HepG2 (cell line): Measurements from ENCODE around the gene JTB. TPM values are rescaled to one million over a fixed set of nuclear protein-coding genes. Genes with fewer than 3 reads are reported as not detected.

Experiments used
- EHMT2 ChIP-seq: fragments of 200-600 bp; sonication (generic); IDR thresholded peaks from 2 replicates; pipeline ENCODE4 v1.7.0; 2017; ENCODE audit warnings: antibody characterized with exemption, low read depth, low read length, borderline replicate concordance
- HMG20B ChIP-seq: conservative IDR thresholded peaks from 2 replicates; pipeline ENCODE4 v1.6.1; 2016; ENCODE audit warnings: missing genetic modification reagents, missing compliant biosample characterization
- MED13 ChIP-seq: sonication (generic); formaldehyde crosslinking; IDR thresholded peaks from 2 replicates; pipeline ENCODE4 v1.5.0; 2020; ENCODE audit warnings: missing genetic modification reagents
- NFKBIZ ChIP-seq: IDR thresholded peaks from 2 replicates; pipeline ENCODE4 v1.6.1; 2018; ENCODE audit warnings: missing genetic modification reagents, missing compliant biosample characterization
- PAXIP1 ChIP-seq: sonication (generic); formaldehyde crosslinking; conservative IDR thresholded peaks from 2 replicates; pipeline ENCODE4 v1.4.0; 2020; ENCODE audit warnings: mild to moderate bottlenecking, missing genetic modification reagents, moderate library complexity
- PRDM4 ChIP-seq: sonication (generic); formaldehyde crosslinking; IDR thresholded peaks from 2 replicates; pipeline ENCODE4 v1.9.0; 2021; ENCODE audit warnings: missing genetic modification reagents, borderline replicate concordance
- RARG ChIP-seq: sonication (generic); formaldehyde crosslinking; IDR thresholded peaks from 2 replicates; pipeline ENCODE4 v1.4.0; 2020; ENCODE audit warnings: low read depth, mild to moderate bottlenecking, missing genetic modification reagents
- ZKSCAN5 ChIP-seq: sonication (generic); formaldehyde crosslinking; IDR thresholded peaks from 2 replicates; pipeline ENCODE4 v1.5.1; 2020; ENCODE audit warnings: mild to moderate bottlenecking, missing genetic modification reagents
- ZNF383 ChIP-seq: sonication (generic); formaldehyde crosslinking; IDR thresholded peaks from 2 replicates; pipeline ENCODE4 v1.4.0; 2020; ENCODE audit warnings: missing genetic modification reagents, mild to moderate bottlenecking, borderline replicate concordance
- ZNF839 ChIP-seq: sonication (generic); formaldehyde crosslinking; IDR thresholded peaks from 2 replicates; pipeline ENCODE4 v1.4.0; 2020; ENCODE audit warnings: missing genetic modification reagents, mild to moderate bottlenecking, borderline replicate concordance
- polyA plus RNA-seq, 8 experiments: library from polyadenylated mRNA; depleted of rRNA in 3 of 8; stranded (reverse) in 7 of 8; unstranded in 1 of 8; fragments of >200 nt; fragmentation: Illumina TruSeq in 4 of 8; extraction: Trizol in 4 of 8; gene quantifications; 2 replicates each; pipeline versions ENCODE4 v1.2.1 to v1.2.3, GENCODE V29; 2011 to 2016; ENCODE audit warnings: low read depth in 4 of 8, missing spikeins in 1 of 8, mixed read lengths in 1 of 8; ENCODE audit not compliant: insufficient read depth in 1 of 8
- total RNA-seq, 5 experiments: library from RNA; depleted of rRNA; stranded (reverse); fragments of >200 nt; fragmentation: Illumina TruSeq; extraction: Trizol; gene quantifications; 2 replicates each; pipeline ENCODE4 v1.2.3, GENCODE V29; 2016; ENCODE audit warnings: low read depth in 1 of 5
- TF ChIP-seq, protein P1 (sequence below): sonication (generic); formaldehyde crosslinking; IDR thresholded peaks from 2 replicates; pipeline ENCODE4 v1.4.0; 2020; ENCODE audit warnings: mild to moderate bottlenecking, missing genetic modification reagents
- TF ChIP-seq, protein P2 (sequence below): sonication (generic); formaldehyde crosslinking; IDR thresholded peaks from 2 replicates; pipeline ENCODE4 v1.4.0; 2020; ENCODE audit warnings: mild to moderate bottlenecking, missing genetic modification reagents
- TF ChIP-seq, protein P3 (sequence below): sonication (generic); formaldehyde crosslinking; IDR thresholded peaks from 2 replicates; pipeline ENCODE4 v1.5.0; 2020; ENCODE audit warnings: mild to moderate bottlenecking, missing genetic modification reagents, borderline replicate concordance
- TF ChIP-seq, protein P4 (sequence below): sonication (generic); formaldehyde crosslinking; IDR thresholded peaks from 2 replicates; pipeline ENCODE4 v1.8.1; 2023; ENCODE audit warnings: mild to moderate bottlenecking, missing genetic modification reagents, borderline replicate concordance

Gene JTB
- total and polyA plus RNA-seq, 2 of the 13 experiments (the other 11 are each of a cell fraction or from before 2014, with no cell fraction given), result 96.7 to 99.2 TPM

GRCh38 chr1:153990468-153991150 lies 13.1 kb upstream of the JTB start, which contains the start of gene RPS27 (continued):
- no peak for TF ChIP-seq PRDM4 (CRISPR knock-in tag)
- TF ChIP-seq, protein P1, sequence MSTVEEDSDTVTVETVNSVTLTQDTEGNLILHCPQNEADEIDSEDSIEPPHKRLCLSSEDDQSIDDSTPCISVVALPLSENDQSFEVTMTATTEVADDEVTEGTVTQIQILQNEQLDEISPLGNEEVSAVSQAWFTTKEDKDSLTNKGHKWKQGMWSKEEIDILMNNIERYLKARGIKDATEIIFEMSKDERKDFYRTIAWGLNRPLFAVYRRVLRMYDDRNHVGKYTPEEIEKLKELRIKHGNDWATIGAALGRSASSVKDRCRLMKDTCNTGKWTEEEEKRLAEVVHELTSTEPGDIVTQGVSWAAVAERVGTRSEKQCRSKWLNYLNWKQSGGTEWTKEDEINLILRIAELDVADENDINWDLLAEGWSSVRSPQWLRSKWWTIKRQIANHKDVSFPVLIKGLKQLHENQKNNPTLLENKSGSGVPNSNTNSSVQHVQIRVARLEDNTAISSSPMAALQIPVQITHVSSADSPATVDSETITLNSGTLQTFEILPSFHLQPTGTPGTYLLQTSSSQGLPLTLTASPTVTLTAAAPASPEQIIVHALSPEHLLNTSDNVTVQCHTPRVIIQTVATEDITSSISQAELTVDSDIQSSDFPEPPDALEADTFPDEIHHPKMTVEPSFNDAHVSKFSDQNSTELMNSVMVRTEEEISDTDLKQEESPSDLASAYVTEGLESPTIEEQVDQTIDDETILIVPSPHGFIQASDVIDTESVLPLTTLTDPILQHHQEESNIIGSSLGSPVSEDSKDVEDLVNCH (CRISPR knock-in tag), result no peak
- no peak for TF ChIP-seq MED13 (CRISPR knock-in tag)
- TF ChIP-seq ZNF839 (CRISPR knock-in tag), result 0 out of 2 replicates have a peak, but pooled peaks have one; percentile 69
- no peak for TF ChIP-seq EHMT2
- peak; percentile 97; the same call in 1 of the 2 replicates for TF ChIP-seq ZNF383 (CRISPR knock-in tag)
- no peak for TF ChIP-seq ZKSCAN5
- TF ChIP-seq, protein P2, sequence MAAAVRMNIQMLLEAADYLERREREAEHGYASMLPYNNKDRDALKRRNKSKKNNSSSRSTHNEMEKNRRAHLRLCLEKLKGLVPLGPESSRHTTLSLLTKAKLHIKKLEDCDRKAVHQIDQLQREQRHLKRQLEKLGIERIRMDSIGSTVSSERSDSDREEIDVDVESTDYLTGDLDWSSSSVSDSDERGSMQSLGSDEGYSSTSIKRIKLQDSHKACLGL (CRISPR knock-in tag), result no peak
- TF ChIP-seq NFKBIZ (CRISPR knock-in tag), result peak; percentile 74; the same call in 1 of the 2 replicates
- TF ChIP-seq, protein P3, sequence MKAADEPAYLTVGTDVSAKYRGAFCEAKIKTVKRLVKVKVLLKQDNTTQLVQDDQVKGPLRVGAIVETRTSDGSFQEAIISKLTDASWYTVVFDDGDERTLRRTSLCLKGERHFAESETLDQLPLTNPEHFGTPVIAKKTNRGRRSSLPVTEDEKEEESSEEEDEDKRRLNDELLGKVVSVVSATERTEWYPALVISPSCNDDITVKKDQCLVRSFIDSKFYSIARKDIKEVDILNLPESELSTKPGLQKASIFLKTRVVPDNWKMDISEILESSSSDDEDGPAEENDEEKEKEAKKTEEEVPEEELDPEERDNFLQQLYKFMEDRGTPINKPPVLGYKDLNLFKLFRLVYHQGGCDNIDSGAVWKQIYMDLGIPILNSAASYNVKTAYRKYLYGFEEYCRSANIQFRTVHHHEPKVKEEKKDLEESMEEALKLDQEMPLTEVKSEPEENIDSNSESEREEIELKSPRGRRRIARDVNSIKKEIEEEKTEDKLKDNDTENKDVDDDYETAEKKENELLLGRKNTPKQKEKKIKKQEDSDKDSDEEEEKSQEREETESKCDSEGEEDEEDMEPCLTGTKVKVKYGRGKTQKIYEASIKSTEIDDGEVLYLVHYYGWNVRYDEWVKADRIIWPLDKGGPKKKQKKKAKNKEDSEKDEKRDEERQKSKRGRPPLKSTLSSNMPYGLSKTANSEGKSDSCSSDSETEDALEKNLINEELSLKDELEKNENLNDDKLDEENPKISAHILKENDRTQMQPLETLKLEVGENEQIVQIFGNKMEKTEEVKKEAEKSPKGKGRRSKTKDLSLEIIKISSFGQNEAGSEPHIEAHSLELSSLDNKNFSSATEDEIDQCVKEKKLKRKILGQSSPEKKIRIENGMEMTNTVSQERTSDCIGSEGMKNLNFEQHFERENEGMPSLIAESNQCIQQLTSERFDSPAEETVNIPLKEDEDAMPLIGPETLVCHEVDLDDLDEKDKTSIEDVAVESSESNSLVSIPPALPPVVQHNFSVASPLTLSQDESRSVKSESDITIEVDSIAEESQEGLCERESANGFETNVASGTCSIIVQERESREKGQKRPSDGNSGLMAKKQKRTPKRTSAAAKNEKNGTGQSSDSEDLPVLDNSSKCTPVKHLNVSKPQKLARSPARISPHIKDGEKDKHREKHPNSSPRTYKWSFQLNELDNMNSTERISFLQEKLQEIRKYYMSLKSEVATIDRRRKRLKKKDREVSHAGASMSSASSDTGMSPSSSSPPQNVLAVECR (CRISPR knock-in tag), result peak; percentile 95
- TF ChIP-seq HMG20B (CRISPR knock-in tag), result 0 out of 2 replicates have a peak, but pooled peaks have one; percentile 5
- no peak for TF ChIP-seq RARG (CRISPR knock-in tag)
- TF ChIP-seq PAXIP1 (CRISPR knock-in tag), result peak; percentile 50
- TF ChIP-seq, protein P4, sequence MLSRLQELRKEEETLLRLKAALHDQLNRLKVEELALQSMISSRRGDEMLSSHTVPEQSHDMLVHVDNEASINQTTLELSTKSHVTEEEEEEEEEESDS (CRISPR knock-in tag), result no peak
